Measurements from ENCODE around the gene RBM25. TPM values are rescaled to one million over a fixed set of nuclear protein-coding genes. Genes with fewer than 3 reads are reported as not detected.
"Not testable (repeated sequence)": the region's sequence is repeated elsewhere in the genome, so short reads cannot be mapped to it uniquely, and the experiment has no call there.

RBM25 gene
- 131 TPM for polyA plus RNA-seq (2013, experiment 1 of 2)
- polyA plus RNA-seq (2013, experiment 2 of 2): 129 TPM

DNA sequence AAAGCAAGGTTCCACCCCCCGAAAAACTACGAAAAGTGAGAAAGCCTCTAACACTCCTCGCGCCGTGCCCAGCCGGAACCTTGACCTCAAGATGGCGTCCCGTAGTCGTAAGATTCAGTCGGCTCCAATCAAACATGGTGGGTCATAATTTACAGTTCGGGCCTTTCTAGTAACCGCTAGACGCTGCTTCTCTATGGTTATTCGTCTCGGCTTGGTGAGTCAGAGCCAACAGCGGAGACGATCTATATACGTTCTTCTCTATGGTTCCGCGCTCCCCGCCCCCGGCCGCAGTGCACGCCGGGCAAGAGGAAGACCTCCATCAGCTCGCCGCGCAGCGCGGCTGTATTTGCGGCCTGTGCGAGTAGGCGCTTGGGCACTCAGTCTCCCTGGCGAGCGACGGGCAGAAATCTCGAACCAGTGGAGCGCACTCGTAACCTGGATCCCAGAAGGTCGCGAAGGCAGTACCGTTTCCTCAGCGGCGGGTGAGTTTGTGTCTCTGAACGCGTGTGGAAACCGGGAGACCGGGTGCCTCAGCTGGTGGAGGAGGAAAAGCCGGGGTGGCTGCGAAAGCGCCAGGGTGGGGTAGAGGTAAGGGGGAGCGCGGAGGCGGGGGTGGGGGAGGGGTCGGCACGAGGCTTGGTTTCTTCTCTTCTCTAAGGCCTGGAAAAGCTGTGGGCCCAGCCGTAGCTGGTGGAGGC is at the start of gene RBM25:
RBM25 (plus strand) TSS at position 311 of the 698 bp plus-strand sequence. CDS start 13,108 bp downstream, outside the sequence.
- Histone ChIP-seq H2BK5ac (ENCODE audit: low read length) (peak within 1 kb of the TSS; percentile 81), H3K56ac (ENCODE audit: low read length) (peak within 1 kb of the TSS; percentile 91), H3K79me2 (ENCODE audit: control insufficient read depth, insufficient read depth, low read length) (peaks cover 39% of the 10 kb centered on the region), H4K8ac (ENCODE audit: low read depth, low read length) (peak within 1 kb of the TSS; percentile 94), H2BK120ac (ENCODE audit: low read depth, low read length) (no peak within 1 kb of the TSS), H3K18ac (ENCODE audit: low read length) (peak within 1 kb of the TSS; percentile 69), H3K4ac (ENCODE audit: low read depth, low read length) (peak within 1 kb of the TSS; percentile 66), H3K4me3 (ENCODE audit: low read length) (peak within 1 kb of the TSS; percentile 63), H3K23ac (ENCODE audit: low read length) (peak within 1 kb of the TSS; percentile 30), H3K9ac (ENCODE audit: low read length) (peak within 1 kb of the TSS; percentile 99), H3K27me3 (ENCODE audit: insufficient read depth, low read length, poor library complexity) (no peaks in the 10 kb centered on the region), H3K79me1 (ENCODE audit: low read length) (no peaks in the 10 kb centered on the region), H2BK15ac (replicated peaks; ENCODE audit: low read depth) (no peak within 1 kb of the TSS), H3K36me3 (ENCODE audit: control insufficient read depth, insufficient read depth, low read length) (no peaks in the 10 kb centered on the region), H2AK5ac (ENCODE audit: low read length) (peak within 1 kb of the TSS; percentile 18), H3K4me1 (ENCODE audit: control insufficient read depth, low read depth, low read length) (no peaks in the 10 kb centered on the region), H4K5ac (ENCODE audit: low read length) (no peak within 1 kb of the TSS), H3K27ac (ENCODE audit: low read depth, low read length) (peak within 1 kb of the TSS; percentile 79), H3K4me2 (ENCODE audit: low read length) (peak within 1 kb of the TSS; percentile 94)
- DNase-seq: peak; percentile 100
- no CpG with 5 or more reads among the region's 57 CpGs for WGBS (ENCODE audit: extremely low coverage, insufficient coverage, low lambda C conversion rate)

DNA sequence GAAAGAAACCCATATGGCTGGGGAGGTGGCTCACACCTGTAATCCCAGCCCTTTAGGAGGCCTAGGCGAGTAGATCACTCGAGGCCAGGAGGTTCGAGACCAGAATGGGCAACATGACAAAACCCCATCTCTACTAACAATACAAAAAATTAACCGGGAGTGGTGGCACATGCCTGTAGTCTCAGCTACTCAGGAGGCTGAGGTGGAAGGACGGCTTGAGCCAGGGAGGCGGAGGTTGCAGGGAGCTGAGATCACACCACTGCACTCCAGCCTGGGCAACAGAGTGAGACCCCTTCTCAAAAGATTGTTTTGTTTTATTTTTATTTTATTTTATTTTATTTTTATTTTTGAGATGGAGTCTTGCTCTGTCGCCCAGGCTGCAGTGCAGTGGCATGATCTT is 47.1 kb upstream of the RBM25 start:
- H3K4ac ChIP-seq (ENCODE audit: low read depth, low read length); H2BK15ac ChIP-seq (replicated peaks; ENCODE audit: low read depth); H4K5ac ChIP-seq (ENCODE audit: low read length); H3K56ac ChIP-seq (ENCODE audit: low read length); H4K8ac ChIP-seq (ENCODE audit: low read depth, low read length); H2BK5ac ChIP-seq (ENCODE audit: low read length); H3K23ac ChIP-seq (ENCODE audit: low read length); H3K79me2 ChIP-seq (ENCODE audit: control insufficient read depth, insufficient read depth, low read length); H3K36me3 ChIP-seq (ENCODE audit: control insufficient read depth, insufficient read depth, low read length); H3K9ac ChIP-seq (ENCODE audit: low read length); H3K4me1 ChIP-seq (ENCODE audit: control insufficient read depth, low read depth, low read length); H3K4me2 ChIP-seq (ENCODE audit: low read length); H2BK120ac ChIP-seq (ENCODE audit: low read depth, low read length); DNase-seq; H3K79me1 ChIP-seq (ENCODE audit: low read length); H3K18ac ChIP-seq (ENCODE audit: low read length); H3K27ac ChIP-seq (ENCODE audit: low read depth, low read length); H2AK5ac ChIP-seq (ENCODE audit: low read length); H3K4me3 ChIP-seq (ENCODE audit: low read length); H3K27me3 ChIP-seq (ENCODE audit: insufficient read depth, low read length, poor library complexity): not testable (repeated sequence)
- no CpG with 5 or more reads among the region's 7 CpGs for WGBS (ENCODE audit: extremely low coverage, insufficient coverage, low lambda C conversion rate)

DNA sequence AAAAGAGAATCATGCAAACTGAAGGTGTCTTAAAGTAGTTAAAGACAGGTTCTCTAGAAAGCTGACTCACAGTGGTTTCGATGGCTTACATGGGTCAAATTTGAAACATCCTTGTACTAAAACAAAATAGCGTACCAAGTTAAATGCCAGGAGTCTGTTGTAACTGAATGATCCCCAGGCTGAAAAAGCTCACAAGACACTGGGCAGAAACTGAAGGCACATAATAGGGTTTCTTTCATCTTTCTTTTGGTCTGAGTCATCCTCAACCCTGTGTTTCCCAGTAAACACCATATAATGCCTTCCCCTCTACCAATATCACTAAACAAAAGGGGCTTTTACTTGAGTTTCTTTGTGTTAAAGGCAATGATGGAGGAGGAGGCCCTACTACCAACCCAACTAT is 44.2 kb upstream of the RBM25 start:
- no peaks in the 10 kb centered on the region for H3K79me2 ChIP-seq (ENCODE audit: control insufficient read depth, insufficient read depth, low read length)
- H2BK5ac ChIP-seq (ENCODE audit: low read length): no peak overlapping the region
- no peak overlapping the region for H3K4ac ChIP-seq (ENCODE audit: low read depth, low read length)
- no peaks in the 10 kb centered on the region for H3K27me3 ChIP-seq (ENCODE audit: insufficient read depth, low read length, poor library complexity)
- no peak overlapping the region for H3K4me2 ChIP-seq (ENCODE audit: low read length)
- no CpG with 5 or more reads among the region's 2 CpGs for WGBS (ENCODE audit: extremely low coverage, insufficient coverage, low lambda C conversion rate)
- H3K56ac ChIP-seq (ENCODE audit: low read length): no peak overlapping the region
- H4K8ac ChIP-seq (ENCODE audit: low read depth, low read length): no peak overlapping the region
- no peak overlapping the region for H3K18ac ChIP-seq (ENCODE audit: low read length)
- H3K23ac ChIP-seq (ENCODE audit: low read length): no peak overlapping the region
- no peaks in the 10 kb centered on the region for H3K4me1 ChIP-seq (ENCODE audit: control insufficient read depth, low read depth, low read length)
- no peak overlapping the region for H2BK15ac ChIP-seq (replicated peaks; ENCODE audit: low read depth)
- no peak overlapping the region for H3K27ac ChIP-seq (ENCODE audit: low read depth, low read length)
- H3K36me3 ChIP-seq (ENCODE audit: control insufficient read depth, insufficient read depth, low read length): no peaks in the 10 kb centered on the region
- no peak for DNase-seq
- H4K5ac ChIP-seq (ENCODE audit: low read length): no peak overlapping the region
- H3K9ac ChIP-seq (ENCODE audit: low read length): no peak overlapping the region
- no peaks in the 10 kb centered on the region for H3K79me1 ChIP-seq (ENCODE audit: low read length)
- H2AK5ac ChIP-seq (ENCODE audit: low read length): no peak overlapping the region
- no peak overlapping the region for H2BK120ac ChIP-seq (ENCODE audit: low read depth, low read length)
- no peak overlapping the region for H3K4me3 ChIP-seq (ENCODE audit: low read length)

DNA sequence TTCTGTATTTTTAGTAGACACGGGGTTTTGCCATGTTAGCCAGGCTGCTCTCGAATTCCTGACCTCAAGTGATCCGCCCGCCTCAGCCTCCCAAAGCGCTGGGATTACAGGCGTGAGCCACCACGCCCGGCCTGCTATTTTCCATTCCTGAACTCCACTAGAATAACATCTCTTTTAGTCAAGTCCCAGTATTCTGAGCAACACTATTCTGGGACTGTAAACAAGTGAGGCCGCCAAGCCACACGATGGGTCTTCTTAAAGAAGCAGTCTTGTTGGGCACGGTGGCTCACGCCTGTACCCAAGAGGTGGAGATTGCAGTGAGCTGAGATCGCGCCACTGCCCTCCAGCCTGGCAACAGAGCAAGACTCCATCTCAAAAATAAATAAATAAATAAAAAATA is 42.8 kb upstream of the RBM25 start:
- not testable (repeated sequence) for H3K27ac ChIP-seq (ENCODE audit: low read depth, low read length); H3K4me1 ChIP-seq (ENCODE audit: control insufficient read depth, low read depth, low read length); H2BK15ac ChIP-seq (replicated peaks; ENCODE audit: low read depth); H3K27me3 ChIP-seq (ENCODE audit: insufficient read depth, low read length, poor library complexity); H4K5ac ChIP-seq (ENCODE audit: low read length); H3K4me3 ChIP-seq (ENCODE audit: low read length); H4K8ac ChIP-seq (ENCODE audit: low read depth, low read length); H3K23ac ChIP-seq (ENCODE audit: low read length); H3K18ac ChIP-seq (ENCODE audit: low read length); H3K4me2 ChIP-seq (ENCODE audit: low read length); H3K56ac ChIP-seq (ENCODE audit: low read length); H3K79me2 ChIP-seq (ENCODE audit: control insufficient read depth, insufficient read depth, low read length); H2BK5ac ChIP-seq (ENCODE audit: low read length); DNase-seq; H3K9ac ChIP-seq (ENCODE audit: low read length); H3K4ac ChIP-seq (ENCODE audit: low read depth, low read length); H2BK120ac ChIP-seq (ENCODE audit: low read depth, low read length); H3K79me1 ChIP-seq (ENCODE audit: low read length); H2AK5ac ChIP-seq (ENCODE audit: low read length); H3K36me3 ChIP-seq (ENCODE audit: control insufficient read depth, insufficient read depth, low read length)
- WGBS (ENCODE audit: extremely low coverage, insufficient coverage, low lambda C conversion rate): no CpG with 5 or more reads among the region's 14 CpGs

DNA sequence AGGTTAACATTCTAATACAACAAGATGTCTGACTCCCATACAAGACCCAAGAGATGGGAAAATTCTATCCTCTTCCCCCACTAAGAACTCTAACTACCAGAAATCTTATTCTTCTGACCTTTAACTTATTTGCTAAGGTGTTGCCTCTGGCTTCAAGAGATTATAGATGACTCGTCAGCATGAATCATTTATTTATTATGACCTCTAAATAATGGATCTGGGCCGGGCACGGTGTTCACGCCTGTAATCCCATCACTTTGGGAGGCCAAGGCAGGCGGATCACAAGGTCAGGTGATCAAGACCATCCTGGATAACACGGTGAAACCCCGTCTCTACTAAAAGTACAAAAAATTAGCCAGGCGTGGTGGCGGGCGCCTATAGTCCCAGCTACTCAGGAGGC is 42.3 kb upstream of the RBM25 start:
- H3K56ac ChIP-seq (ENCODE audit: low read length); DNase-seq; H4K8ac ChIP-seq (ENCODE audit: low read depth, low read length); H3K4ac ChIP-seq (ENCODE audit: low read depth, low read length); H3K79me1 ChIP-seq (ENCODE audit: low read length); H4K5ac ChIP-seq (ENCODE audit: low read length); H3K4me3 ChIP-seq (ENCODE audit: low read length); H2BK5ac ChIP-seq (ENCODE audit: low read length); H3K79me2 ChIP-seq (ENCODE audit: control insufficient read depth, insufficient read depth, low read length); H3K27me3 ChIP-seq (ENCODE audit: insufficient read depth, low read length, poor library complexity); H3K23ac ChIP-seq (ENCODE audit: low read length); H3K9ac ChIP-seq (ENCODE audit: low read length); H2AK5ac ChIP-seq (ENCODE audit: low read length); H3K36me3 ChIP-seq (ENCODE audit: control insufficient read depth, insufficient read depth, low read length); H2BK15ac ChIP-seq (replicated peaks; ENCODE audit: low read depth); H3K27ac ChIP-seq (ENCODE audit: low read depth, low read length); H3K4me1 ChIP-seq (ENCODE audit: control insufficient read depth, low read depth, low read length); H3K18ac ChIP-seq (ENCODE audit: low read length); H2BK120ac ChIP-seq (ENCODE audit: low read depth, low read length); H3K4me2 ChIP-seq (ENCODE audit: low read length): not testable (repeated sequence)
- WGBS (ENCODE audit: extremely low coverage, insufficient coverage, low lambda C conversion rate): no CpG with 5 or more reads among the region's 10 CpGs

DNA sequence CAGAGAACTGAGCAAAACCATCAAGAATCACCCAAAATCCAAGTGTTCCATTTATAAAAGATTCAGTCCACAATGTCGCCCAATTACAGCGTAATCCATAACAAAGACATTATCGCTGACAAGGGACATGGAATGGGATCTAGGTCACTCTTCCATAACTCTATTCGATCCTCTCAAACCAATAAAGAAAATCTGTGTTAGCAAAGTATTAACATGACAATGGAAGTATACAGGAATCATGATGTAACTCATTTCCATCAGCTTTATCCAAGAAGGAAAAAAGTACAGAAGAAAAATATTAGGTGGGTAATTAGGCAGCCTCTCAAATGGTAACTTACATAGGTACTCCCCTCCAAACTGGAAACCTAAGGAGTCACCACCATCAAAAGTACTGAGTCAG is 36.3 kb upstream of the RBM25 start:
- Histone ChIP-seq H3K79me2 (ENCODE audit: control insufficient read depth, insufficient read depth, low read length) (no peaks in the 10 kb centered on the region), H2BK120ac (ENCODE audit: low read depth, low read length) (no peak overlapping the region), H2BK5ac (ENCODE audit: low read length) (no peak overlapping the region), H4K8ac (ENCODE audit: low read depth, low read length) (no peak overlapping the region), H3K23ac (ENCODE audit: low read length) (no peak overlapping the region), H2BK15ac (replicated peaks; ENCODE audit: low read depth) (no peak overlapping the region), H3K79me1 (ENCODE audit: low read length) (no peaks in the 10 kb centered on the region), H3K56ac (ENCODE audit: low read length) (no peak overlapping the region), H3K4me1 (ENCODE audit: control insufficient read depth, low read depth, low read length) (no peaks in the 10 kb centered on the region), H4K5ac (ENCODE audit: low read length) (no peak overlapping the region), H3K4ac (ENCODE audit: low read depth, low read length) (no peak overlapping the region), H3K4me3 (ENCODE audit: low read length) (no peak overlapping the region), H3K27me3 (ENCODE audit: insufficient read depth, low read length, poor library complexity) (no peaks in the 10 kb centered on the region), H3K18ac (ENCODE audit: low read length) (no peak overlapping the region), H3K4me2 (ENCODE audit: low read length) (no peak overlapping the region), H3K9ac (ENCODE audit: low read length) (no peak overlapping the region), H3K27ac (ENCODE audit: low read depth, low read length) (no peak overlapping the region), H3K36me3 (ENCODE audit: control insufficient read depth, insufficient read depth, low read length) (peaks cover 2% of the 10 kb centered on the region), H2AK5ac (ENCODE audit: low read length) (no peak overlapping the region)
- no peak for DNase-seq
- WGBS (ENCODE audit: extremely low coverage, insufficient coverage, low lambda C conversion rate): no CpG with 5 or more reads among the region's 4 CpGs
